ENCODE measurements around the gene CALCOCO1.
"Not testable (repeated sequence)": the region's sequence is repeated elsewhere in the genome, so short reads cannot be mapped to it uniquely, and the experiment has no call there.

The CALCOCO1 gene

DNA sequence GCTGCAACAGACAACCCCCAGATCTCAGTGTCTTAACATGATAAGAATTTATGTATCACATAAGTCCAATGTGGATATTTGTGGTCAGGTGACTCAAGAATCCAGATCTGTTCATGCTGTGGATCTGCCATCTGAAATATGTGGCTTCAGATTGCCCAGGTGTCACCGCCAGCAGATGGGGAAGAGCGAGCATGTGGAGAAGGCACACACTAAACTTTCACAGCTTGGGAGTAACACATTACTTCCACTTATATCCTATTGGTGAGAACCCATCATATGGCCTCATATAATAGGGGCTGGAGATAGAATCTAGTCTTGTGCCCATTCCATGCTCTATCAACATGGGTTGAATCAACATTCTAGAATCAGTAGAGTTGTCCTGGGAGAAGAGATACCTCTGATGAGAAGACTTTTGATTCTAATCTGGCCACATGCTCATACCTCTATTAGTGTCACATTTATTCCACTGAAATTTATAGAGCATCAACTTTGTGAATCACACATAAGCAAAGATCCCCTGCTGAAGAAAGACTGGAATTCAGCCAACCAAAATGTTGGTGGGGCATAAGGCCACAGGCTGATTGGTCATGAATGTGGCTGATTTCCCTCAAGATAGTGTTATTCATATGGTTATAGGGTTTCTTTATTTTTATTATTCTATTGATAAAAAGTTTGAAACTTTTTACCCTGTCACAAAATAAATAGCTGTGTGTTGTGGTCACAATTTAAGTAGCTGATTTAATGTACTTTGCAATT lies 6.0 kb upstream of the CALCOCO1 start:
- DNase-seq: no peak

DNA sequence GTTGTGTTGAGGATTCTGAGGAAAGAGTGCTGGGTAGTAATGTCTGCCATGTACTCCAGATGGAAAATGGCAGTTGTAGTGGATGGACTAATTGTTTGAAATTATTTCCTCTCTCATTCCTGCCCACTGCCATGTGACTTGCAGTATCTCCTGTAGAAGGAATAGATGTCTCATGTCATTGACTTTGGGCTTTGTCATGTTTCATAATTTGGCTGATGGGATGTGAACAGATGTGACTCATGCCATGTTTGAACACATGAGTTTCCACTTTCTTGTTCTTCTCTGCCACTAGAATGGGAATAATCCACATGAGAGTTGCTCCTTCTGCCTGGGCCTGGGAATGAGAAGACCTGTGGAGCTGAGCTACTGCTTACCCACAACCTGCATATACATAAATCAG lies 2.4 kb upstream of the CALCOCO1 start:
- no peak for DNase-seq

DNA sequence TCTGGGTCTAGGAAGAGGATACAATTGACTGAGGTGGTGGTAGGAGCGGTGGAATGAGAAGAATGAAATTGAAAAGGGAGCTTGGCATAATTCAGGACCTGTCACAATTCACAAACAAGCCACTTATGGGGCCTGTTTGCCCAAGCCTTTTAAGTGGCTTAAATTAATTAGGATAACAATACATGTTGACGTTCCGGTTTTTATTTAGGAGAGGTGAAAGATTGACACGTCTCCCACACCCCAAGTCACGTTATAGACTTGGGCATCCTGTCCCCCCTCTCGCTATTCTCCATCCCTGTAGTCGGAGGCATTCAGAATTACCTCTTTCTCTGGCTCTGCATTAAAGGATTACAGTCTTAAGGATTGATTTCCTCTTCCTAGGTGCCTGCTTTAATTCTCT lies 954 bp upstream of the CALCOCO1 start:
- no peak for DNase-seq

DNA sequence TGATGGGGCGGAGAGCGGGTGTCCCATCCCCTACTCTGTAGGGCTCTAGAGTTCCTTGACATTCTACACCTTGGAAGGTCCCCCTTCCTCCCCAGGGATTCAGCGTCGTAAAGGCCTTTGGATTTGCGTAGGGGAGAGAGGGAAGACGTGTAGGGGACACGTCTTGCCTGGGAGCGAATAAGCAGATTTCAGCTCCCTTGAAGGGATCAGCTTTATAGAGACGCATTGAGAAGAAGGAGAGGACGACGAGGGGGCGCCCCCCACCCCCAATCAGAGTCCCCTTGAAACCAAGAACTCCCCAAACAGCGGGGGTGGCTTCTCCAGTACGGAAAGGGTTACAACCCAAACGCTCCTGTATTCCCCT lies 324 bp downstream of the CALCOCO1 start:
- DNase-seq: no peak

DNA sequence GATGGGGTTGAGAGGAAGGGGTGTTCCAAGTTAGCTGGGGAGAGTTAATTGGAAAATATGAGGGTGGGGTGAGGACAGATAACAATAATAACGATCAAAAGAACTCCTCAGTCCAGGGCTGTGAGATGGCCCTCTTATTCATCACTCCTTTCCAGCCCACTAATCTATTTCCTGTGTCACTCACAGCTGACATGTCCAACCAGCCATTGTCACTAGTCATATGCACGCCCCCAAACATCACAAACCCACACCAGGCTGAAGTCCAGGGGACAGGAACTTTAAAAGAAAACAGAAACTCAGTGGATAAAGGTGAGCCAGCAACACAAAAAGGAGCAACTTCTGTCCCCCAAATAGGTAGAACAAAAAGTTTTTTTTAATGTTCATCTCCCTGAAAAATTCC lies 911 bp downstream of the CALCOCO1 start:
- no peak for DNase-seq

DNA sequence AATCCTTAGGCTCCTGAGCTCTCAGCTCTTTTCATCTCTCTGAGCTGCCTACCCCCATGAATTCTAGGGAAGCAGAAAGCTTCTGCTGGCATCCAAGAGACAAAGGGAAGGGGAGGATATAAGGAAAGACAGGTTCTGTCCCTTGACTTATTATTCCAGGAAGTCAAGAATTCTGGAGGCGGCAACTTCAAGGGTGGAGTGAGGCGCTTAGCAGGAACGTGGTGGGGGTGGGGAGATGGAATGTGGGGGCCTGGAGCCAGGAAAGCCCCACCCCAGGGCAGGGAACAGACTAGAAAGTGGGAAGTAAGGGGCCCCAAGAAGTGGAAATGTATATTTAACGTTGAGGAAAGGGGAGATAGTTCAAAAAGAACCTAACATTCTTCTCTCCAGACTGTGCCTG lies 1.4 kb downstream of the CALCOCO1 start:
- DNase-seq: no peak

DNA sequence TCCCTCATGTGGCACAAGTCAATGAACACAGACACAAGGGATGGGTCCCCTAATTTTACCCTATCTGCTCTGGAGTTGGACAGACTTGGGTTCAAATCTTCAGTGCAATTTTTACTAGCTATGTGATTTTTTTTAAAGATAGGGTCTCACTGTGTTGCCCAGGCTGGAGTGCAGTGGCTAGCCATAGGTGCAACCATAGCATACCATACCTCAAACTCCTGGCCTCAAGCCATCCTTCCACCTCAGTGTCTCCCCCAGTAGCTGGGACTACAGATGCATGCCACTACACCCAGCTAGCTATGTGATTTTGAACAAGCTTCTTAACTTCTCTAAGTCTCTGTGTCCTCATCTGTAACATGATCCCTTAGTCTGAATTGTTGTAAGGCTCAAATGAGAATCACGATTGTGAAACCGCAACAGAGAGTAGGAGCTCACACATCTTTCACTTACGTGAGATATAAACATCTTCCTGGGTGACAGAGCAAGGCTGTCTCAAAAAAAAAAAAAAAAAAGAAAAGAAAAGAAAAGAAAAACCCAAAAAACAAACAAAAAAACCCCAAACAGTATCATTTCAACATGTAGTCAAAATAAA lies 4.7 kb downstream of the CALCOCO1 start:
- DNase-seq: no peak

DNA sequence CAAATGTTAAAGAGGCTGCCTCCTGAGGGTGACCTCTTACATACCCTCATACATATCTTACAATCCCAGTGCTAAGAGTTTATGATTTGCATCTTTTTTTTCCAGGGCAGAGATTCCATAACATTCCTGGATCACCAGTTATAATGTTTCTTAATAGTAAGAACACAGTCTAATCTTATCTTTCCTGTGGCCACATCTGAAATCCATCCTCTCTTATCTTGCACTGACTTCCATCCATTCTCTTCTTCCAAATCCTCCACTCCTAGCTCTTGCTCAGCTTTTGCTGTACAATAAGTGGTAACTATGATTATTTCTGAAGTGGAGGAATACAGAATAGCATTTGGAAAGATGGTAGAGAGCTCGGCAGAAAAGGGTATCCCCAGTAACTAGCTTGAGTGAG lies 6.3 kb downstream of the CALCOCO1 start:
- no peak for DNase-seq

DNA sequence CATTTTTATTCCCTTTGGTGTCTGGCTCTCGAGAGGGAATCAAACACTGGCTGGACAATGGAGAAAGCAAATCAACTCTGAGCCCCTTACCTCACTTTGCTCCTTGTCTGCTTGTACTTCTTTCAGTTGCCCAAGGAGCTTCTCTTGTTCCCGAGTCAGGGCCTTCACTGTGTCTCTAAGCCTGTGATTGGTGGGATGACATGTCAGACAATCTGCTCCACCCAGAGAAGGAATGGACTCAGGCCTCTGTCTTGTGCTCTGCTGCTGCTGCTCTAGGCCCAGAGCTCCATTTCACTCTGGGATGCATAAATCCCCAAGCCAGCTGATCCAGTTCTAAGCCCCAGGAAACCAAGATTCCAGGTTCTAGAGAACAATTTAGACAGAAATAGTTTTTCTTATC lies 7.6 kb downstream of the CALCOCO1 start:
- no peak for DNase-seq

DNA sequence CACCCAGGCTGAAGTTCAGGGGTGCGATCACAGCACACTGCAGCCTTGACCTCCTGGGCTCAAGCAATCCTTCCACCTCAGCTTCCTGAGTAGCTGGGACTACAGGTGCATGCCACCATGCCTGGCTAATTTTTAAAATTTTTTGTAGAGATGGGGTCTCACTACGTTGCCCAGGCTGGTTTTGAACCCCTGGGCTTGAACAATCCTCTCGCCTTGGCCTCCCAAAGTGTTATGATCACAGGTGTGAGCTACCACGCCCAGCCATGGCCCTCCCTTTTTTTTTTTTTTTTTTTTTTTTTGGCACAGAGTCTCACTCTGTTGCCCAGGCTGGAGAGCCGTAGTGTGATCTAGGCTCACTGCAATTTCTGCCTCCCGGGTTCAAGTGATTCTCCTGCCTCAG lies 8.7 kb downstream of the CALCOCO1 start:
- DNase-seq: not testable (repeated sequence)

DNA sequence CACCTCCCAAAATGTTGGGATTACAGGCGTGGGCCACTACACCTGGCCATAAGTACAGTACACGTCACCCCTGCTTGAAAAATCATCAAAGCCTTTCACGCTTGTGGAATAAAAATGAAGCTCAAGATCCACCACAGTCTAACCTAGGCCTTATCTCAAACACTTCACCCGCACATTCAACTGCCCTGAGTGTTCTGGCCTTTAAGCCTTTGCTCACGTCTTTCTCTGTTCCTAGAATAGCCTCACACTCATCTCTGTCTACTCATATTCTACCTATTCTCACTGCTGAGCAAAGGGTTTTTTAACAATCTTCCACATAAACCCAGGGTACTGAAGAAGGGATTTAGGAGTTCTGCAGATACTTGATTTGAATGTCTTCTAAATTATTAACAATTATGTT lies 9.9 kb downstream of the CALCOCO1 start:
- DNase-seq: no peak

DNA sequence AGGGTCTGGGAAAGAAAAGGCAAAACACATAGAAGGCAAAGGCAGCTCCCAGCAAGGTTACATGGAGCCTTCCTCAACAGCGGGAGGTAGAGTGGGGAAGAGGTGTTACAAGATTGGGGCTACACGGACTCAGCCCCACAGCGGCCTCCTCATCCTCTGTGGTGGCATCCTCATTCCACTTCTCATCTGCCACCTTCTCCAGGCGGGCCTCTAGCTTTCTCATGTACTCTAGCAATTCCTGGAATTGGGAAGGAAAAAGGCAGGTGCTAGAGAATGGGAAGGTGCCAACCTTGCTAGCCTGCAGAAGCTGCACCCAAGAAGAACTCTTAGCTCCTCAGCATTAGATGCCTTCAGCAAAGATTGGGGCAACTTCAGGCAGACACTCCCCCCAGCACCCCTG lies 13.2 kb downstream of the CALCOCO1 start:
- no peak for DNase-seq

DNA sequence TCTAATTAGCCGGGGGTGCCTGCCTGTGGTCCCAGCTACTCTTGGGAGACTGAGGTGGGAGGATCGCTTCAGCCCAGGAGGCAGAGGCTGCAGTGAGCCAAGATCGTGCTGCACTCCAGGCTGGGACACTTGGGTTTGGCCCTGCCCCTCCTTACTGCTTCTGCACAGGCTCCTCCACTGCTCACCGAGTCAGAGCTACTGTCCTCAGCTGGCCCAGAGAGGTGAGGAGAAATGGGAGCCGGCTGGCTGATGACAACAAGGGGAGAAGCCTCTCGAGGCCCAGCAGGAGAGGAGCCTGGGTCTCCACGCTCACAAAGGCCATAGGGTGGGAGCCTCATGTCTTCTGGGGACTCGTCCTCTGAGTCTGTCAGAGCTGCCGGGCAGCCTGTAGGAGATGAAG lies 13.7 kb downstream of the CALCOCO1 start:
- no peak for DNase-seq

DNA sequence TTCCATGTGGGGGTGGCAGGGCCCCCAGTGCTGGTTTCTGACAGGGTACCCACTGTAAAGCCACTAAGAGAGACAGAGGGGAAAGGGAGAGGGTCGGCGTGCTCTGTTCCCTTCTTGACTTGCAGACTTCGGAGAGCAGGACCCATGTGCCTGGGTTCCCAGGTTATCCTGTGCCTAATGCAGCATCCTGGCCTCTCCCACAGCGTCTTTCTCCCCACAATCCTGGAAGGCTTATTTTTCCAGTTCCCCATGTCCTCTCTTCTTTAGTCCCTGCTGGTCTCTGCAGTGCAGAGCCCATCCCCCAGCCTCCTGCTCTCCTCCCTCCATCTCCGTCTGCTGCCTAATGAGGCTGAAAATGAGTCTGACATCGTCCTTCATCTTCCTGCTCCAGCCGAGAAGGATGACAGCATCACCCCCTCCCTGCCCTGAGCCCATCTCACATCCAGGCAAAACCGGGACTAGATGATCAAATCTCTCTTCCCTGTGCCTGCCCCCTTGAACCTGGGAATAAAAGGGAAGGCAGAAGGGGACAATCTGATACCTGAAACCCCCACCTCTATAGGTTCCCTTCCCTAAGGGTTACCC lies 15.1 kb downstream of the CALCOCO1 start:
- DNase-seq: no peak

DNA sequence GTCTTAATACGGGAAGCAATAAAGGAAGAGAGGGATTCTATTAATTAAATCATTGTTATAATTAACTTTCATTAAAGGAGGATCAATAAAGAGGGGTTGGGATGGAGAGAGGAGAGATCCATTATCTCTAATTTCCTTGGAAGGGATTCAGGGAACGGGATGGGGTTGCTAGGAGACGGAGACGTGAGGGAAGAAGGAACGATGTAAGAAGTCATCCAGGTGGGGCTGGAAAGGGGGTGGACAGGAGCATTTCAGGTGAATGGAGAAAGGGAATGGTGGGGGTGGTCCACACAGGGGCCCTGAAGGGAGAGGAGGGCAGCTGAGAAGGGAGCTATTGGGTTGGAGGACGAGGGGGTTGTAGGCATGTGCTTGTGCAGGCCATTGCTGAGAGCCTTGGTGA lies 17.2 kb downstream of the CALCOCO1 start:
- no peak for DNase-seq

DNA sequence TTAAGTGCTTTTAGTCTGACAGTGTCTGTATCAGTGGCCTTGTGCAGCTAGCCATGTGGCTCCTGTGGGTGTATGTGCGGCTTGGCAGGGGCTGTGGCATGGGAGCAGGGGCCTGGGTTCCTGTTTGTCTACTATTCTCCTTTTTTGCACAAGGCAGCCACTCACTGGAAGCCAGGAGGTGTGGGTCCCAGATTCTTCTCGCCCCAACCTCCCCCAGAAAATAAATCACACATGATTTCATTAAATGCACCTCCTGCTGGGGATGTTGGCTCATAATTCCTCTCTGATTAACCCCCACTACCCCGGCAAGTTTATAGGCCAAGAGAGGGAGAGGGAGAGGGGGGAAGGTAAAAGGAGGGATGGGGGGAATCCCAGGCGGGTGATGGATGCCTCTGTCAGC lies 17.6 kb downstream of the CALCOCO1 start:
- DNase-seq: no peak

DNA sequence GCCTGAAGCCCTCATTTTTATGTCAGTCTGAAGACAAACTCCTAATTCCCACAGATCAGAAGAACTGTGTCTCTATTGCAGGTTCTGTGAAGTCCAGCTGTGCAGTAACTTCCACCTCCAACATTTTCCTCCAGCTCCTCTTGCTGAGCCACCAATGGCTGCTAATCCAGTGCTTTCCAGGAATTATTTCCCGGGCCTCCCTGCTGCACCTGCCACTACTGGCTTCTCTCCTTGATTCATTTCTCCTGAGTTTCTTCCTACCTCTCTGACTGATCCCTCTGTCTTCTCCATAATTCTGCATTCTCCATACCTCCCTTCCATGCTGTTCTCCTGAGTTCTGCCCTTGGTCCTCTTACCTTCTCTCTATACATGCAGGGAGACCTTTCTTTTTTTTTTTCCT lies 21.2 kb downstream of the CALCOCO1 start:
- DNase-seq: no peak

DNA sequence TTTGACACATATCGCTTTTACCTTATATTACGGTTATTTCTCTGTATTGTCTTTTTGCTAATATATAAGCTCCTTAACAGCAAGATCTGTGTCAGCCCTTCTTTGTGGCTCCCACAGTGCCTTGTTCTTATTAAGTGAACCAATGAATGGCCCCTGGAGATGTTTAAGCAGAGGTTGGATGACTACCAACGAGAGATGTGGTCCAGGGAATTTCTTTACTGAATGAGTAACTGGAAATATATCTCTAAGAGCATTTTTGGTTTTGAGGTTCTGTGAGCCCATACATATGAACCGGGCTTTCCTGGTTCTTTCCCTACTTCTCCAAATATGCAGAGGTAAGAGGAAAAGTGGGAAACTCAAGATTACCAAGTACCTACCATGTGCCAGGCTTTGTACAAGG lies 23.5 kb downstream of the CALCOCO1 start:
- no peak for DNase-seq

DNA sequence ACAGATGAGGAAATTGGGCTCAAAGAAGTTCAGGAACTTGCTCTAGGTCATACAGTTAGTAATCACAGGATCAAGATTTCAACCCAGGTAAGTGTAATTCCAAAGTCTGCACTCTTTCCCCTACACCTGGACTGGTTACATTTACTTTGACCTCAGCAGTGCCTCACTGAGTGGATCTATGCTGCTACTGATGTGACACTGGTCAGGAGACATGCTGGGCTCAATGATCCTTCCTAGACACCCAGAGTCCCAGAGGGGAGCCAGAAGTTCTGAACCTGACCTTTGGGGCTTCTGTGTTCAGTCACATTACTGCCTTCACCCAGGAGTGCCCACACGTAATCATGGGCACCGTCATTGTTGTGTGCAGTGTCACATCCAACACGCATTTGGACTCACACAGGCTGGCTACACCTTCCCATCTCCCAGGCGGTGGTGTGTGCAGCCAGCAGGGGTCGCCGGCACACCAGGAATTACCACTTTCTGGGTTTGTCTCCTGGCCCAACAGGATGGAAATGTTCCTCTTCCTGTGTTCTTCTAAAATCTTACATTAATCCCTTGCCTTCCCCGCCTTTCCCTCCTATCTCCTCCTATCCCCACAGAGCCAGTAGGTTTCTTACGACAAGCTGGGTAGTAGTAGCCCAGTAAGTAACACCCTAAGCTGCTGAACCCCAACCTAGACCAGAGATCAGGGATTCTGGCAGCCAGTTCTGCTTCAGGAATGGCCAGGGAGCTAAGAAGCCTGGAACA lies 25.6 kb downstream of the CALCOCO1 start:
- DNase-seq: peak in 1 of 2 experiments; percentile 52

DNA sequence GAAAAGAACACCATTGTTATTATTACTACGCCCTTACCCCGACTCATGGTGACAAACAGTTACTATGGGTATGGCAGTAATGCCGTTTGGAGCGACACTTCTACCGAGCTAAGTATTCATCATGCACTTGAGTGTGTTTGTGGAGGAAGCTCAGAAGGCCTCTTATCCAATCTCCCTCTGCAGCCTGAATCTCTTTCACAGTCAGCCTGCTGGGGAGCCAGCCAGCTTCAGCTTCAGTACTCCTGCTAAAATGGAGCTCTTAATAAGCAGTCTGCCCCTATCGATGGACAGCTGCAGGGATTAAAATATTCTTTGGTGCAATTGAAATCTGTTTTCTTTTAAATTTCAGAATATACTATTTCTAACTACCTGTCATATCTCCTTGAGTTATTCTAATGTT lies 26.7 kb downstream of the CALCOCO1 start:
- no peak for DNase-seq

DNA sequence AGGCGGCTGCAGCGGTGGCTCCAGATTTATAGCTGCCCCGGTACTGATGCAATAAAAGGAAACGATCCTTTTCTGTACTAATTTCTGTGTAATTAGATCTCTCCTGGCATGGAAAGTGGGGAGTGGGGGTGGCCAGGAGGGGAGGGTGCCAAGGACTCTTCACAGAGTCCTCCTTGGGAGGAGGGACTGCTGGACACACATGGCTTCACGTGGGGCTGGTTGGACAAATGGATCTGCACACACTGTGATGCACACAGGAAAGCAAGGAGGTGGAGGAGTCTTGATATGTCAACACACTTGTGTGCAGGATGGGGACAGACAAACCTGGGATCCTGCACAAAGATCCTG lies 27.6 kb downstream of the CALCOCO1 start:
- DNase-seq: no peak

DNA sequence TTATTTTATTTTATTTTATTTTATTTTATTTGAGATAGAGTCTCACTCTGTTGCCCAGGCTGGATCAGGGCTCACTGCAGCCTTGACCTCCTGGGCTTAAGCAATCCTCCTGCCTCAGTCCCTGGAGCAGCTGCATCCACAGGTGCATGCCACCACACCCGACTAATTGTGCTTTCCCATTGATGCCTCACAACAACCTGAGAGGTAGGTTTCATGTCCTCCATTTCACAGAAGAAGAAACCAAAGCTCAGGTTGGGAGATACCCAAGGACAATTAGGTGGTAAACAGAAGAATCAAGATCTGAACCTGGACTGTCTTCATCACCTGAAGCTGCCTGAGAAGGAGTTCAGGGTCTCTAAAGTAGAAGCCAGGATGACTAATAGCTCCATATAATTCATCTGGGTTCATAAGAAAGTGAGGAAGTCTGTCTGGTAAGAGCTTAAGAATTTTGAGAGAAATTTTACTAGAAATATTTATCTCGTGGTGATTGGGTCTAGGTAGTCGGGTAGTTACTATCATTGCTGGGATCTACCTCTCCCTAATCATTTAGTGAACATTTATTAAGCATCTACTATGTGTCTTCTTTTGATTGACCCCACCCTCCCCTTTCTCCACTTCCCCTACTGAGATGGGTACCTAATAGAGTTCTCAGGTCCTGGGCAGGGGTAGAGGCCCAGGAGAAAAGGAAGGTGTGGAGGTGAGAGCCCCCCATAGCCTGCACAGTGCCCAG lies 28.1 kb downstream of the CALCOCO1 start:
- DNase-seq: no peak

DNA sequence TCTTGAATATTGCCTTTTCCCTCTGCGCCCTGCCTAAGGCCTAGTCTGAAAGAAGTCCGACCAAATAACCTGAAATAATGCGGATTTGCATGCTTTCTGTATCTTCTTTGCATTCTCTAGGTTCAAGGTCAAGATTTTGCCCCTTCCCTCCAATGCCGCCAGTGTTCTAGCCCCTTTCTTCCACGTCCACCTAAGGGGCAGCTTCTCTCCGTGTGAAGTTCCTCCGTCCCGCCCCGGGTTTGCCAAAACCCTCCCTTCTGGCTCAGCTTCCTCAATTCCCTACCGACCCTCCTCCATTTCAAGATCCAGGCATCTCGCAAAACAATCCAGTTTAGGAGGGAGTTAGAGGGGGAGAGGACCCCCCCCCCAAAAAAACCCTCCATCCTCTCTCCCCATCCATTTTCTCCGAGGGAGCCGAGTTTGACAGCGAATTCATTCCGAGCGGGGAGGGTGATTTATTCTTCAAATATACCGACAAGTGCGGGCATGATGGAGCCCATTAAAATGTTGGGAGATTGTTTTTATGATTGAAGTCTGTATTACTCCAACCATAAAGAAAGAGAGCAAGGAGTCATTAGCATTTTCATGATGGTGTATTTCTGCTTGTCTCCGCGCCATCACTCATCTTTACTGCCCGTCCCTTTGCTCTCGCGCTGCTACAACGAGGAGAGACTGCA lies 30.5 kb downstream of the CALCOCO1 start:
- DNase-seq: no peak
